Neural cell (in vitro differentiated cells): Measurements from ENCODE around the gene NKPD1. TPM values are rescaled to one million over a fixed set of nuclear protein-coding genes. Genes with fewer than 3 reads are reported as not detected.

Source experiments
- H2AFZ ChIP-seq: fragments of 200-600, 300-800 bp; sonication (generic), shearing (Covaris generic); 2 replicates; pipeline ENCODE4 v1.6.0; 2014; ENCODE audit warnings: low read depth, mild to moderate bottlenecking, antibody characterized with exemption, low read length, moderate library complexity
- H3F3A ChIP-seq: fragments of 200-600 bp; shearing (Covaris generic); 2 replicates; pipeline ENCODE4 v1.6.1; 2016; ENCODE audit warnings: mild to moderate bottlenecking, moderate library complexity, mixed read lengths, antibody characterized with exemption, low read length; ENCODE audit not compliant: insufficient read depth, poor library complexity, severe bottlenecking
- H3K27ac ChIP-seq: fragments of 200-600, 300-800 bp; sonication (generic), shearing (Covaris generic); 2 replicates; pipeline ENCODE4 v1.5.1; 2014; ENCODE audit warnings: mild to moderate bottlenecking, low read length, moderate library complexity
- H3K27me3 ChIP-seq: fragments of 300-800, 200-600 bp; sonication (generic), shearing (Covaris generic); 2 replicates; pipeline ENCODE4 v1.6.0; 2014; ENCODE audit warnings: mild to moderate bottlenecking, low read depth, low read length, moderate library complexity; ENCODE audit not compliant: insufficient read depth
- H3K36me3 ChIP-seq: fragments of 300-800, 200-600 bp; sonication (generic), shearing (Covaris generic); 2 replicates; pipeline ENCODE4 v1.5.1; 2014; ENCODE audit warnings: mild to moderate bottlenecking, antibody characterized with exemption, low read length, moderate library complexity; ENCODE audit not compliant: insufficient read depth
- H3K4me2 ChIP-seq: fragments of 300-800, 200-600 bp; sonication (generic), shearing (Covaris generic); 2 replicates; pipeline ENCODE4 v1.6.0; 2014; ENCODE audit warnings: mild to moderate bottlenecking, low read length
- H3K4me3 ChIP-seq: fragments of 300-800, 200-600 bp; sonication (generic), shearing (Covaris generic); 2 replicates; pipeline ENCODE4 v1.5.1; 2014; ENCODE audit warnings: mild to moderate bottlenecking, low read length, moderate library complexity
- H3K79me2 ChIP-seq: fragments of 200-600 bp; shearing (Covaris generic); replicated peaks from 2 replicates; pipeline ENCODE4 v1.6.0; 2014; ENCODE audit warnings: mild to moderate bottlenecking, low read length, moderate library complexity; ENCODE audit not compliant: insufficient read depth
- H3K9ac ChIP-seq: fragments of 300-800, 200-600 bp; sonication (generic), shearing (Covaris generic); 2 replicates; pipeline ENCODE4 v1.6.1; 2016; ENCODE audit warnings: mild to moderate bottlenecking, low read length, mixed read lengths
- H3K9me2 ChIP-seq: fragments of 200-600 bp; shearing (Covaris generic); 2 replicates; pipeline ENCODE4 v1.6.1; 2016; ENCODE audit warnings: mild to moderate bottlenecking, low read length, mixed read lengths; ENCODE audit not compliant: insufficient read depth
- H3K9me3 ChIP-seq: fragments of 200-600, 300-800 bp; sonication (generic), shearing (Covaris generic); 2 replicates; pipeline ENCODE4 v1.6.1; 2016; ENCODE audit warnings: mild to moderate bottlenecking, mixed run types, low read length, moderate library complexity, mixed read lengths
- H4K20me1 ChIP-seq: fragments of 200-600 bp; shearing (Covaris generic); 2 replicates; pipeline ENCODE4 v1.6.1; 2016; ENCODE audit warnings: mild to moderate bottlenecking, mixed run types; ENCODE audit not compliant: insufficient read depth
- EP300 ChIP-seq: fragments of 450-650 bp; conservative IDR thresholded peaks from 2 replicates; pipeline ENCODE4 v1.6.1; 2014; ENCODE audit warnings: antibody characterized with exemption, mild to moderate bottlenecking, moderate library complexity; ENCODE audit not compliant: poor library complexity, severe bottlenecking
- EZH2 ChIP-seq: fragments of 200-600, 300-800 bp; shearing (Covaris generic), sonication (generic); IDR thresholded peaks from 2 replicates; pipeline ENCODE4 v1.6.1; 2014; ENCODE audit warnings: antibody characterized with exemption, low read length, borderline replicate concordance, mild to moderate bottlenecking; ENCODE audit not compliant: insufficient read depth, poor library complexity, severe bottlenecking
- MXI1 ChIP-seq: fragments of 450-650 bp; conservative IDR thresholded peaks from 2 replicates; pipeline ENCODE4 v1.6.1; 2014; ENCODE audit warnings: antibody characterized with exemption, mild to moderate bottlenecking; ENCODE audit not compliant: poor library complexity, severe bottlenecking
- POLR2AphosphoS5 ChIP-seq: IDR thresholded peaks from 2 replicates; pipeline ENCODE4 v1.6.1; 2012
- RAD21 ChIP-seq: fragments of 450-650 bp; conservative IDR thresholded peaks from 2 replicates; pipeline ENCODE4 v1.6.1; 2014; ENCODE audit warnings: antibody characterized with exemption, mild to moderate bottlenecking, moderate library complexity
- REST ChIP-seq: IDR thresholded peaks from 2 replicates; pipeline ENCODE4 v1.6.1; 2012; ENCODE audit warnings: borderline replicate concordance
- SMC3 ChIP-seq: fragments of 450-650 bp; conservative IDR thresholded peaks from 2 replicates; pipeline ENCODE4 v1.6.1; 2014; ENCODE audit warnings: antibody characterized with exemption, mild to moderate bottlenecking, moderate library complexity; ENCODE audit not compliant: poor library complexity
- TAF1 ChIP-seq: IDR thresholded peaks from 2 replicates; pipeline ENCODE4 v1.6.1; 2012; ENCODE audit warnings: low read depth
- polyA plus RNA-seq: library from polyadenylated mRNA; depleted of rRNA; stranded (reverse); fragments of >200 nt; gene quantifications from 2 replicates; pipeline ENCODE4 v1.2.3, GENCODE V29; 2014

NKPD1 gene
- polyA plus RNA-seq, 1 donor from 2014 or later: 2.8 TPM

- H3K27ac ChIP-seq: no peak overlapping the region
- H3K27me3 ChIP-seq: no peaks in the 10 kb centered on the region
- H3K4me3 ChIP-seq: no peak overlapping the region
- TF ChIP-seq REST (no peak), TAF1 (no peak), POLR2AphosphoS5 (no peak)
- no peaks in the 10 kb centered on the region for H4K20me1 ChIP-seq
- H3K9ac ChIP-seq: no peak overlapping the region
- H3K4me2 ChIP-seq: no peak overlapping the region
- H3K79me2 ChIP-seq: peaks cover 30% of the 10 kb centered on the region
- H3F3A ChIP-seq: no peaks in the 10 kb centered on the region
- no peaks in the 10 kb centered on the region for H3K9me3 ChIP-seq
- no peaks in the 10 kb centered on the region for H3K36me3 ChIP-seq
- H2AFZ ChIP-seq: no peak overlapping the region
- no peaks in the 10 kb centered on the region for H3K9me2 ChIP-seq
Observed at GRCh38 chr19:45117671-45118070, 43.1 kb downstream of the NKPD1 start.

GRCh38 chr19:45117167-45117594, 43.6 kb downstream of the NKPD1 start:
- Histone ChIP-seq H3K9ac (no peak overlapping the region), H3K36me3 (no peaks in the 10 kb centered on the region), H4K20me1 (no peaks in the 10 kb centered on the region), H2AFZ (no peak overlapping the region), H3K4me3 (no peak overlapping the region), H3K27me3 (no peaks in the 10 kb centered on the region), H3K79me2 (peaks cover 30% of the 10 kb centered on the region), H3F3A (no peaks in the 10 kb centered on the region), H3K4me2 (no peak overlapping the region), H3K9me3 (no peaks in the 10 kb centered on the region), H3K27ac (no peak overlapping the region), H3K9me2 (no peaks in the 10 kb centered on the region)
- no peak for TF ChIP-seq EZH2
- TF ChIP-seq POLR2AphosphoS5: no peak
- TF ChIP-seq EP300: no peak
- no peak for TF ChIP-seq TAF1
- TF ChIP-seq MXI1: no peak
- TF ChIP-seq REST: no peak
- TF ChIP-seq SMC3: no peak
- TF ChIP-seq RAD21: no peak
